GM18873 (cell line): ENCODE data around the gene TOP2B.

Experiments used
- ATAC-seq: cut with Tn5 transposase; IDR thresholded peaks from one replicate; pipeline ENCODE4 v1.9.1; 2021; ENCODE audit warnings: mild to moderate bottlenecking, moderate library complexity, moderate number of reproducible peaks; ENCODE audit not compliant: unreplicated experiment, low FRiP score

Gene TOP2B

GRCh38 chr3:25585361-25586166, 79.1 kb downstream of the TOP2B start:
- ATAC-seq: no peak

GRCh38 chr3:25584011-25584789, 80.5 kb downstream of the TOP2B start:
- ATAC-seq: no peak

- ATAC-seq: no peak
Measured at GRCh38 chr3:25583343-25583742, 81.4 kb downstream of the TOP2B start.

- ATAC-seq: no peak
Measured at GRCh38 chr3:25582242-25582641, 82.5 kb downstream of the TOP2B start.

- no peak for ATAC-seq
Measured at GRCh38 chr3:25581823-25582222, 82.9 kb downstream of the TOP2B start.

- ATAC-seq: no peak
Measured at GRCh38 chr3:25581335-25581734, 83.4 kb downstream of the TOP2B start.

GRCh38 chr3:25580534-25580933, 84.2 kb downstream of the TOP2B start:
- ATAC-seq: no peak

- ATAC-seq: no peak
Measured at GRCh38 chr3:25578059-25578458, 86.6 kb downstream of the TOP2B start.

GRCh38 chr3:25576831-25577454, 87.8 kb downstream of the TOP2B start:
- ATAC-seq: no peak

- ATAC-seq: no peak
Measured at GRCh38 chr3:25576146-25576545, 88.6 kb downstream of the TOP2B start.

GRCh38 chr3:25575001-25575400, 89.7 kb downstream of the TOP2B start:
- ATAC-seq: no peak

GRCh38 chr3:25574172-25574765, 90.4 kb downstream of the TOP2B start:
- ATAC-seq: no peak

GRCh38 chr3:25573386-25574171, 91.1 kb downstream of the TOP2B start:
- no peak for ATAC-seq

- ATAC-seq: no peak
Measured at GRCh38 chr3:25572919-25573385, 91.8 kb downstream of the TOP2B start.

- ATAC-seq: no peak
Measured at GRCh38 chr3:25572336-25572735, 92.4 kb downstream of the TOP2B start.

GRCh38 chr3:25571285-25571684, 93.4 kb downstream of the TOP2B start:
- ATAC-seq: no peak

GRCh38 chr3:25568525-25569078, 96.1 kb downstream of the TOP2B start:
- ATAC-seq: no peak

GRCh38 chr3:25567806-25568524, 96.7 kb downstream of the TOP2B start:
- no peak for ATAC-seq

GRCh38 chr3:25567388-25567787, 97.3 kb downstream of the TOP2B start:
- no peak for ATAC-seq
